Hematopoietic multipotent progenitor cell treated with erythropoietin and hydrocortisone succinate and interleukin-3 and kit ligand, for 4 days (in vitro differentiated cells): ENCODE results near the gene YOD1.
"Not testable (repeated sequence)": the region's sequence is repeated elsewhere in the genome, so short reads cannot be mapped to it uniquely, and the experiment has no call there.

ENCODE experiments used
- DNase-seq: peaks from one replicate; pipeline ENCODE4 v3.0.0-alpha.2; 2015

The YOD1 gene

DNA sequence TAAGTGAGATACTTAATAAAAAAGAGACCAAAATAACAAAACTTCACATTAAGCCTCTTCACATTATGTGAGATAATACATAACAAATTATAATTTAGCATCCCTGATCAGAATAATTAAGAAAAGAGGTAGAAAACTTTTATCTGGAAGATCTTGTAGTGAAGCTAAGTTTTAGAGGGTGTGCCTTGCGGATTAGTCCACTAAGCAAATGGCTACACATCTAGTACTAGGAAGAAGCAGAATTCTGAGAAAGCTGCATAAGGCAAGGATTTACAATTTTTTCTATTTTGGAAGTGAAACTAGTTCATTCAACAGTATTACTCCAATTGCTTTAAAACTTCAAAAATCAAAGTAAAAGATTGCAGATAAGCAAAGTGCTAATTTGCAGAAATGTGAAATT is 3.5 kb downstream of the YOD1 start:
- DNase-seq: peak; percentile 32

DNA sequence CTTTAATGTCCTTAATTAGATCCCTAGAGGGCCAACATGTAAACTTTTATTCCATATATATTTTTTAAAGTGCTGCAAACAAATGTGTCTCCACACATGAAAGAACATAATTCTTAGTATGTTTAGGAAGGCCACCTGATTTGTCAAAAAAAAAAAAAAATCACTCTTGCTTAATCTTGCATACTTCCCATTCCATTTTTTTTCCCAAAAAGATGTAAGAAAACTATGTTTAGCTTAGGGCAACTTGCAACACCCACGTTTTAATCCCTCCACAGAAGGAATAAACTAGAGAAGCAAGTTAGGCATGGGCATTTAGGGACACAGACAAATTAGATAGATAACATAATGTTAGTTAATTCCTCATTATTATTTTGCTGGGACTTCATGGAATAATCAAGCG is 5.6 kb downstream of the YOD1 start:
- no peak for DNase-seq

DNA sequence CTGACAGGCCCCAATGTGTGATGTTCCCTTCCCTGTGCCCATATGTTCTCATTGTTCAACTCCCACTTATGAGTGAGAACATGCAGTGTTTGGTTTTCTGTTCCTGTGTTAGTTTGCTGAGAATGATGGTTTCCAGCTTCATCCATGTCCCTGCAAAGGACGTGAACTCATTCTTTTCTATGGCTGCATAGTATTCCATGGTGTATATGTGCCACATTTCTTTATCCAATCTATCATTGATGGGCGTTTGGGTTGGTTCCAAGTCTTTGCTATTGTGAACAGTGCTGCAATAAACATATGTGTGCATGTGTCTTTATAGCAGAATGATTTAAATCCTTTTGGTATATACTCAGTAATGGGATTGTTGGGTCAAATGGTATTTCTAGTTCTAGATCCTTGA is 9.6 kb downstream of the YOD1 start:
- not testable (repeated sequence) for DNase-seq

DNA sequence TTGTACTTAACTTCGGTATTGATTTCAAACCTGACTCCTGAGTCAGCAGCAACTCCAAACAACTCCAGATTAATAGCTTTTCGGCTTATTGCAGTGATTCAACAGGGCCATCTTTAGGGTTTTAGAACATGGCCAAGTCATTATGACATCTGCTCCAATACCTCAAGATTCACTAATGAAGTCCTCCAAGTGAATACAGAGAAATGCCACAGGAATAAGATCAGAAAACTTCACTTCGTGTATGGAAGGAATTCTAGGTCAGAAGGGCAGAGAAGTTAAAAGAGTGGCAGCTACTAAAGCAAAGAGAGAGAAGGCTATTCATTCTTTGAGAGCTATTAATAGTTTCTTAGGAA is 10.9 kb downstream of the YOD1 start:
- no peak for DNase-seq

DNA sequence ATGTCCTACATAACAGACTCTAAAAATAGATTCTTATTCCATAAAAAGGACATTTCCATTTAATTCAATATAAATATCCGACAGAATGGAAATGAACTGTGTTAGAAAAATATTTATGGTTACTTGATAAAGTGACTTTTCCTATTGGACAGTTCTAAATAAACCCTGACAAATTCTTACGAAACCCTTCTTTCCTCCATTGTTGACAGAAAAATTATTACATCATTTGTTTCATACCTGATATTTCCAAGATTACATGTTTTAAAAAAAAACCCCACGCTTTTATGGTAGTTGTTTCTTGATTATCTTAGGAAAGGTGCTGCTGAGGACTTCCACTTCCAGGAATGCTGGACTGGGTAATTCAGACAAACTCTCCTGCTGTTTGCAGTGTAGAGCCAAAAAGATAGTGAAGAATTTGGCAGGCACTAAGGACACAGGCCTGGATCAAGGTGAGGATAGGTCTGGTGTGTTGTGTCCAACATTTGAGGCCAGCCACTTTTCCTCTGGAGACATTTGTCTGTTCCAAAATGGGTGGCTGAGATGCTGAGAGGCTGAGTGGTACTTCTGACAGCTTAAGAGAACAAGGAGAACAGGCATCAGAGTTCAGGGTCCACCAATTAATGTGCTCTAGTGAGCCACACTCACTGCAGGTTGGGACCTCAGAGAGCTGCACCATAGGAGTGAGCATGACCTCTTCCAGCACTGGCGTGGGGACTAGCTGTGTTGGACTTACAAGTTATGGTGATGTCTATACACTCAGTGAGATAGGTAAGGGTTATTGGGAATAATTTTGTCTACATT is 11.4 kb downstream of the YOD1 start:
- DNase-seq: no peak

DNA sequence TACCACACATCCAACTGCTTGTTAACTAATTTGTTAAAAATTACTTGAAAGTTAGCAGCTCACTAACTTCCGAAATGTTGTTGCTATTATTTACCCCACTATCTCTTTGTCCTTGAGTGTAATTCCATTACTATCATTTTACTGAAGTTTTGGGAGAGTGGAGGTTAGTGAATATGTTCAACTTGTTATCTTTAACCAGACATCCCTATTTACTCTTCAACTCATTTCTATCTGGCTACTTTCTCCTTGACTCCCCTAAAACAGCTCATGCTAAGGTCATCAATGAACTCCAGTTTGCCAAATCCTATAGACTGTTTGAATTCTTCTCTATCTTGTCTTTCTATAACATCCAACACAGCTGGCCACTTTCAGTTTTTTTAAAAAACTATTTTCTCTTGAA is 14.1 kb downstream of the YOD1 start:
- no peak for DNase-seq

DNA sequence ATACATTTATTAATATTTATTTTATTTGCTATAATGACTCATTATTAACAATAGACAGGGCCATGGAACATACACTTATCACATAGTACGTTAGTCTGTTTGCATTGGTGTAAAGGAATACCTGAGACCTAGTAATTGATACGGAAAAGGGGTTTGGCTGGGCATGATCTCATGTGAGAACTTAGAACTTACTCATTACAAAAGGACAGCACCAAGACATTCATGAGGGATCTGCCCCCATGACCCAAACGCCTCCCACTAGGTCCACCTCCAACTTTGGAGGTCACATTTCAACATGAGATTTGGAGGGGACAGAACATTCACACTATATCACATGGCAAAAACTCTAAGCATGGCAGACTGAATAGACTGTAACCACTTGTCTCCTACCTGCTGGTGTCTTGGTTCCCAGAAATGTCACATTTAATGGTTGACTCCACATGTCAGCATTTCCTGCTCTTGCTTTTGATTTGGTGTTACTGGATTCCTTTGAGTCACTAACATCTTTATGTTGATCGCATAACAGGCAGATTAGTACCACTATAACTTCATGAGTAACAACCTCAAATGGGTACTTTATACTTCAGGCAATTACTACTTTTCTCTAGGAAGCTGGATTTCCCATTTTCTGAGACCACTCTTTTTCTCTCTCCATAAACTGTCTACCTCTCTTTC is 15.0 kb downstream of the YOD1 start:
- no peak for DNase-seq

DNA sequence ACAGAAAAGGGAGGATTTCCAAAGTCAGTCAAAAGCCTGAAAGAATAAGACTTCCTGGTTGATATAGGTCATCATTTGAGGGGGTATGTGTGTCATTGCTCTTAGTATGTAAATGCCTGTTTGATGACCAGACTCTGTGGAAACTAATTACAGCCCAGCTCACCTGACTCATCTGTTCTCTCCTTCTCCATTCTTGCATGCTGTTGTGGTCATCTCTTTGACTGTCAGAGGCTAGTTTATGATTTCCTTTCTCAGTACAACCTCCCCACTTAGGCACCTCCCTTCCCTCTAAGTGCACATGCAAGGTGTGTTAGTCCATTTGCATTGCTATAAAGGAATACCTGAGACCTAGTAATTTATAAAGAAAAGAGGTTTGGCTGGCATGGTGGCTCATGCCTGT is 16.0 kb downstream of the YOD1 start:
- no peak for DNase-seq

DNA sequence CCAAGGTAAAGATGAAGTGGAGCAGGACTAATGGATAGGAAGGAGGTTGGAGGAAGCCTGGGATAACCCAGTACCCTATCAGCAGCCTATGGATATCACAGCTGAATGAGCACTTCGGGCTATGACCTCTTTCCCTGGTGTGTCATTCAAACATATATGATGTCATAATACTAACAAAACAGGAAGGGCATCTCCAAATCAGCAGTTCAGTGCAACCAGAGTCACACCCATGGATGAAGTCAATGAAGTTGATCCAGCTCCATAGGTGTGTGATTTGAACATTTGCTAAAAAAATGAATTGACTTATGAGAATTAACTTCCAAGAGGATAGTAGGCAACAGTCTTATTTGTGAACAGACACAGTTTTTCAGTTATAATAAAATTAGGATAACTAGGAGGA is 16.8 kb downstream of the YOD1 start:
- no peak for DNase-seq

DNA sequence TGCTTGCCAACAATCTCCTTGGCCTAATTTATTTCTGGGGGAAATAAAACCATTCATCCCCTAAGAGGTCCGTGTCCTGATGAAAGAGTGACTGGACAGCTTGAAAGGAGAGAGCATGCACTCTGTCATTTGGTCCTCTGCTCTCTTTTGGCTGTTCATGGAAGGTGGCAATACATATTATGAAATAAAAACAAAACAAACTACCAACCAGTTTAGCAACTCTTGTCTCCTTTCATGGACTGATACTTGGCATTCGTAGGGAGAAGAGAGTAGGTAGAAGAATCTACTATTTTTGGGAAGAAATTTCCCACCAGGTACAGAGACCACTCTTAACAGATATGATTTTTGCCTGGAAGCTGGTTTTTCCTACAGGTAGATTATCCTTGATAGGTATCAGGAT is 17.7 kb downstream of the YOD1 start:
- DNase-seq: no peak

DNA sequence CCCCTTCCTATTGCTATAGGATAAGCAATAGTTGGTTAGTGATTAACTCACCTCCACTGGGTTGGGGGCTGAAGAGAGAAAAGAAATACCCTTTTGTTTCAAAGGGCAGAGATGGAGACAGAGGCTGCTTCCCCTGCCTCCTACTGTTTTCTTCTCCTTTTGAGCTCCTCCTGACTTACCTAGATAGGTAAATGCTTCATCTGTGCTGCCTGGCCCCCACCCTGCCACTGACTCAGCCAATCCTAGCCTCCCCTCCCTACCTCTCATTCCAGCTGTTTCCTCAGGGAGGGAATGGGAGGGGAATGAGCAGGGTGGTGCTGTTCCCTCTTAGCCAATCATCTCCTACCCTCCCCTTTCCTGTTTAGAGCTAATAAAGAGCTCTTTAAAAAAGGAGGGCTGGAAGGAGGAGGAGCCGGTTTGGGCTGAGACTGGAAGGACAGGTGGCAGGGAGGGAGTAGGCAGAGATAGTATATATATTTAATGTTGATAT is 18.4 kb downstream of the YOD1 start, which contains the start of gene C1orf116:
Gene C1orf116, minus strand, starts transcription at position 229 of the 490 bp plus-strand sequence. CDS start 5,158 bp downstream, outside the sequence.
- DNase-seq: peak; percentile 27

DNA sequence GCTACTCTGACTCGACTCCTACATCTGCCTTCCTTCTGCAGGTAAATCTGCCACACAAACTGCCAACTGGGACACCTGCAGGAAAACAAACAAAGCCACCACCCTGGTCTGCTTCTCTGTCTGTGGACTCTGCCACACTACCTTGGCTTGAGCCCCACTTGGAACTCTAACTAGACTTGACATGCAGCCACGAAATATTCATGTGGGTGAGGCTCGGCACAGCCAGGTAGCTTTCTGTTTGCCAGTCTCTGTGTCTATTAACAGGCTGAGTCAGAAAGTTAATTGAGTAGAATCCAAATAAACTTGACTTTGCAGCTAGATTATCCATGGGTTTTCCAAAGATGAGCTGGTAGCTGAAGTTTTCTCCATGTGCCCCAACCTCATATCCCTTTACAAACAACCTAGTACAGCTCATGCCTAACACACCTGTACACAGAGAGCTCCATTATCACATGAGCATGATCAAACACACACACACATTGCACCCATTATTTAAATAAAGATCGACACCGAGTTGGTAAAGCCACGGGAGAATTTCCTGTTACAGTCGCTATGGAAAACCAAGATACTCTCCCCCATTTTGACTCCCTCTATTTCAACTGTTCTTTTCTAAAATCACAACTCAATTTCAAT is 19.3 kb downstream of the YOD1 start:
- no peak for DNase-seq

DNA sequence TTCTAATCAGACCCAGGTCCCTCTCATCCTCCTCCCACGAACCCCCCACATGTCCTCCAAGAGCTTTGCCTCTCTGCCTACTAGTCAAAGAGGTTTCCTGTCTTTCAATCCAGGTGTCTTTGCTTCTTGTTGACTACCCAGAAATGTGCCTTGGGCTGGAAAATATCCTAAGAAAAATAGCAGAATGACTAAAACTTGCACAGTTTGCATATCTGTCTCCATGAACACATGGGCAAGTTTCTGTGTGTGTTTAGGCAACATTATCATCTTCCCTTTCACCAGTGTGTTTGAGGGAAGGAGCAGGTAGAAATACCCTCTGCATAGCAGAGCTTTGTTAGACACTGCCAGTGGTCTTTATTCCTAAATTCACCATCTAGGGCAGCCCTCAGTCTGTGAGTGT is 20.0 kb downstream of the YOD1 start:
- no peak for DNase-seq

DNA sequence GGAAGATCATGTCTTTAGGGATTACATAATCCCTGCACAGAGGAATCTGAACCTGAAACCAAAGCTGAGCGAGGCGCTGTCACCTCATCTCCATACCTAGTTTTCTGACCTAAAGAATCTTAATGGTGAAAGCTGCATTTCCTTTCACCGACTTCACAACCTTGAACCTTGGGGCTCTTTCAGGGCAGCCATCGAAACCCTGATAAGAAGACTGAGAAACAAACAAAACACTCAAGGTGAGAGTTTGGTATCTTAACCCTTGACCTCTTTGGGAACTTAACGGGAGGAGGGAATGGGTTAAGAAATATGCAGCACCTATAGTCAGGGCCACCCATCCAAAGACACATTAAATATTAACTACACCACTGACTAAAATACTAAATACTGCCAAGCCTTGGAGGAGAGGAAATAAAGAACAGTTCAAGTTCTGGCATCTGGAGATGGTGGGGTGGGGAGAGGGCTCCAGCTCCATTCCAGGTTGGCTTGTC is 20.4 kb downstream of the YOD1 start:
- DNase-seq: no peak

DNA sequence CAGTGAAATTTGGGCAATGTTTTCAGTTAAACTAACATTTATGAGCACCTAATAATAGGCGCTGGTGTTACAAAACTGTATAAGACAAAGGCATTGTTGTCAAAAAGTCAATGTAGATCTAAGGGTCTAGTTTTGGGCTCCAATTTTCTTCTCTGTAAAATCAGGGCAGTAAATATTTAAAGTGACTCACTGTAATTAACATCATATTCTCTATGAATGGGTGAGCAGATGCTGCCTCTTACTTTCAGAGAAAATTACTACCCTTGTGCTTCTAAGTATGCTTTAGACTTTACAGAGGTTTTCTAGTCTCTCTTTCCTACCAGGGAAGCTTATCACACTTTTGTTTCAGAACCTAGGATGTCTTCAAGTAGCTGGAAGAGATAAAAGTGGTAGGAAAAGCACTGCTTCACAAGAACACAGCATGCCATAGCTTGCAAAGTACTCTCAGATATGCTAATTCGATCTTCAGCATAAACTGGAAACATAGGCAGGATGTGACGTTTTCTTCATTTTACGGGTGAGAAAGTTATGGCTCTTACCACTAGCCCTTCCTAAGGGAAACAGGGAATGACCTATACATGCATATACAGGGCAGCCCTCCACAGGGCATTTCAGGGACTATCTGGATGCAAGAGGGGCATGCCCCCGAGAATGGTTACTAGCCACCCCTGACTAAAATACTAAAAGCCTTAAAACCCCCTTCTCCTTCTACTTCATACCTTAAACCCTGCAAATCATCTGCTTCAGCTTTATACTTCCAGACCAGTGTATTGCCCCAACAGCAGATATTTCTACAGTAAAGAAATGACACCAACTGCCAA is 21.1 kb downstream of the YOD1 start:
- DNase-seq: no peak

DNA sequence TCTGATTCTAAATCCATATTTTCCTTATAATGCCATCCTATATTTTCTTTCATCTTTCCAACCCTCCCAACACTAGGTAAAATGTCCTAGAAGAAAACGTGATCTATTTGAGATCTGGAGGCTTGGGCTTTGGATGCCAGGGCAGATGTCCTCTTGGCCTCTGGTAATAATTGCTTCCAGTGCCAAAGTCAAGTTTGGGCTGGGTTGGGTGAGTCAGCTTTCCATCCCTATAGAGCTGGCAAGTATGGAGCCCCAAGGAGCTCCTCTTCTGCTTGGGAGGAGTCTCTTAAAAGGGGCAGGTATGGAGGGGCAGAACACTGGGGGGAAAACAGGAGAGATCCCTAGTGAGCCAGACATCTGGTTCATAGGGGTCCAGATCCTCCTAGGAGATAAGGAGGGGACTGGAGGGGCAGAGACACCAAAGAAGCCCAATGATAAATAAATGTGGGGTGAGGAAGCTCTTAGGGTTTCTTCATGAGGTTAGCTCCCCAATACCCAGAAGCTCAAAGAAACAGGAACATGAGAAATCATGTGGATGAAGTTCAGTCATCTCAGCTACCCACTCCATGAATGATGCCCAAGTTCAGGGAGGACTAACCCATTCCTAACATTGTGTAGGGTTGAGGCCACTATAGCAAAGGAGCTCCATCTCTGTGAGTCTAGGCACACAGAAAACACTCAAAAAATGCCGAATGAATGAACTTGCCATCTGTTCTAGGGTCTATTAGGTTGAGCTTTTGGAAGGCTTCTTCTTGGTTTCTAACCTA is 21.9 kb downstream of the YOD1 start:
- DNase-seq: no peak

DNA sequence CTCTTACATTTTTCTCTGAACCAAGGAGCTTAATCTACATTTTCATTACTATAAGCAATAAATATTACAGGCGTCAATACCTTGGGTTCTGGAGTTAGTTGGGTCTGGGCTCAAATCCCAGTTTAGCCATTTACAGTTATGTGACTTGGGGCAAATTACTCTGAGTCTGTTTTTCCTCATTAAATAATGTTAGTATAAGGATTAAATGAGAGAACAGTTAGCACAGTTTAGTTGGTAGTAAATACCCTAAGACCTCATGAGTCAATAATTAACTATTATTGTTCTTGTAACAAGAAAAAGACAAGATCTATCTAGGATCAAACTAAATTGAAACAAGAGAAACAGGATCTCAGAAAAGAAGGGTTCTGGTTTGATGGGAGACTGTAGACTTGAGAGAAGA is 23.1 kb downstream of the YOD1 start:
- DNase-seq: no peak

DNA sequence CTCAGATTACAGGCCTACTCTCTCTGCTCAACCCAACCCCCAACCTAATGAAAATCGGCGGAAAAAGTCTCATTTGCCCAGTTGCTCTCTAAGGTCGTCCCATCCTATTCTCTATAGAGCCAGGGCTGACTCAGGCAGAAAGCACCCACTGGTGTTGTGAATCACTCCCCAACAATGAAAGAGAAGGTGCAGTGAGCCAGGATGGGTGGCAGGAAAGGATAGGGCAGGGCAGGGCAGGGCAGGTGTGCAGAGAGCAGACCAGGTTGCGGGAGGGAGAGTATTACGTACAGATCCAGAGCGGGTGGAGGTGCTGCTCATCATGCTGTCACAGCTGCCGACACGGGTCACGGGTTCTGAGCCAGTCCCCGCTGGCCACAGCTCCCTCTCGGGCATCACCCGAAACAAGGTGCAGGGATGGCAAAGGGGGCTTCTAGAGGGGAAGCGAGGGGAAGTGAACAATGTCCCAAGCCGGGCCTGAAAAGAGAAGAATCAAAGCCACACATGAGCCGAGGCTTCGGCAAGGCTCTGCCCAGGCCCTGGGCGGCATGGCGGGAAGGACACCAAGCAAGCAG is 23.7 kb downstream of the YOD1 start:
- DNase-seq: no peak

DNA sequence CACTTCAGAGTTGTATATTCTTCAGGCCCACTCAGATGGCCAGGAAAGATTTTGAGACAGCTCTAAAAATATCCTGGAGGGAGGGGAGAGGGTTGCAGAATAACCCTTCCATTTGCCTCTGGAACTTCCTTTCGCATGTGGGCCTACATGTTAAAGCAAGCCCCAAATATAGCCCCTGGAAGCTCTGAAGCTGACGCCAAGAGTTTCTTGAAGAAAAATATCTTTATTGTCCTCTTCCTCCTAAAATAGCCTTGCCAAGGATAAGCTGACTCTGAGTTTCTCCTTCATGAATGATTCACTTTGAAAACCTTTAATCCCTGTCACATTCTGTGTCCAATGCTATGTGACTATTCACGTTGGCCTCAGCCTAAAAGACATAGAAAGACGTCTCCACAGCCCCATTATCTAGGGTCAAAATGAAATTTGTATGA is 24.9 kb downstream of the YOD1 start:
- no peak for DNase-seq

DNA sequence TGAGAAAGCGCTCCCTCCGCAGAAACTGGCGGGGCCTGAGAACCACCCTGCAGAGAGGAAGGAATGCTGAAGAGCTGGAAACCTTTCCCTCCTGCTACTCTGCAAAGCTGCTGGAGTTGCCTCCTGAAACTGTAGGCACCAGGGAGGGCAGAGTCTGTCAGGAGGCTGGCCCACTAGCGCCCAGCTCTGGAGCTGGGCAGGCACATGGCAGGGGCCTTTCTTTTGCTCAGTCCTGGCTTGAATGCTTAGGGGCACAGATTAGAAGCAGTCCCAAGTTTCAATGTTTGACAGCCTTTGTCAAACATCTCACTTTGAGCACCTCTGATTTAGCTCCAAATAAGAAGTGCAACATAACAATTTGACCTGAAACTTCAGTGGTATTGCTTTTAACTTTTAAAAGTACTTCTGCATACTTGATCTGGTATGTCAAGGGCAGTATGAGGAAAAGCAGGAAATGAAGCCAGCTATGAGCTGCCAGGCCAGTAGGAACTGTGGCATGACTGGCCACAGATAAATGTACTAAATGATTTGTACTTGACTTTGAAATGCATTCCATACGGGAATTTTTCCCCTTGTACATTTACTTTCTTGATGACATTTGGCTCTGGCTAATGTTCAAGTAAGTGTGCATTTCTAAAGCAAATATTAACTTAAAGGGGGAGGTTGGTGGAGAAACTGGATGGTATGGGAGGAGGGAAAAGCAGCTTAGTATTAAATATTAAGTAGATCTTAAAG is 25.7 kb downstream of the YOD1 start:
- DNase-seq: no peak
